Pancreas (tissue), 10 donors: ENCODE data around the gene ALOXE3. TPM values are rescaled to one million over a fixed set of nuclear protein-coding genes. Genes with fewer than 3 reads are reported as not detected.

ENCODE experiments used
- ATAC-seq, 4 donors: fragments of 200-7000 bp; cut with Tn5 transposase; one replicate each; pipeline versions ENCODE4 v1.8.0 to v1.9.1; 2020; ENCODE audit warnings: mild to moderate bottlenecking in 4 of 4, moderate library complexity in 4 of 4
- DNase-seq, 6 donors: peaks; one replicate each; pipeline ENCODE4 v3.0.0-alpha.2; 2020
- FAIRE-seq: peaks from 2 replicates; lab custom pipeline; 2012; peaks lifted over from hg19 to GRCh38; lab: Jason Lieb, UNC
- H3K27ac ChIP-seq, 4 donors: fragments of 200-600 bp; sonication (generic); 1 replicate in 3 of 4; 2 replicates in 1 of 4; pipeline versions ENCODE4 v1.5.0 to v1.8.0; 2020
- H3K27me3 ChIP-seq, 4 donors: fragments of 200-600 bp; one replicate each; pipeline ENCODE4 v1.8.0; 2021
- H3K36me3 ChIP-seq, 3 donors: fragments of 200-600 bp; sonication (generic) in 1 of 3; one replicate each; pipeline versions ENCODE4 v1.5.0 to v1.8.0; 2020 to 2021
- H3K4me1 ChIP-seq, 3 donors: fragments of 200-600 bp; one replicate each; pipeline ENCODE4 v1.8.0; 2021
- H3K4me3 ChIP-seq, 4 donors: fragments of 200-600 bp; sonication (generic) in 2 of 4; one replicate each; pipeline versions ENCODE4 v1.5.0 to v1.8.0; 2020 to 2021
- H3K9me3 ChIP-seq, 4 donors: fragments of 200-600 bp; one replicate each; pipeline ENCODE4 v1.8.0; 2021
- CTCF ChIP-seq, 4 donors: fragments of 200-600 bp; sonication (generic) in 3 of 4; IDR thresholded peaks; one replicate each; pipeline versions ENCODE4 v1.5.0 to v1.8.0; 2021; ENCODE audit warnings: antibody characterized with exemption in 4 of 4
- WGBS, 2 donors: extraction: QIAGEN DNeasy Blood & Tissue Kit; methylation state at CpG; one replicate each; pipeline ENCODE4 v1.1.7; 2013; 5-methylcytosine and 5-hydroxymethylcytosine counted together
- intact Hi-C, 3 donors: fragments of 100-400 bp; cut with DNase I; formaldehyde crosslinking; loops; one replicate each; pipeline versions ENCODE4 v1.11.1 to v1.14.2; 2022
- polyA plus RNA-seq, 2 donors: library from polyadenylated mRNA; stranded (reverse); fragments of 200-250 nt; gene quantifications; one replicate each; pipeline ENCODE4 v1.2.3, GENCODE V29; 2013
- total RNA-seq, 6 donors: library from RNA; stranded (reverse); fragmentation: NEBNext Ultra II Directional in 4 of 6; extraction: Animal tissue kit (Norgen Biotek cat#: 25700) in 4 of 6; gene quantifications; one replicate each; pipeline versions ENCODE4 v1.2.1 to v1.2.4, GENCODE V29; 2021 to 2023
- donor health status: healthy with polysubstance abuse.
- donor health status: DM: no; HTN: no; CAD: no; lungs with moderate emphysema.
- donor health status: DM: no; HTN: no; CAD: no.
- donor health status: control.
- donor health status: control.
- donor health status: Bipolar disorder and iron deficiency.
- donor health status: DM: yes; HTN: yes; CAD: no.
- donor health status: DM: no; HTN: no; CAD: no.
- donor health status: DM: no; HTN: no; CAD: no.
- donor health status: DM: yes; HTN: yes; CAD: no.

The ALOXE3 gene
- total and polyA plus RNA-seq, 8 donors, result 0.35 TPM; not detected in 7

GRCh38 chr17:8124350-8125153, 6.2 kb upstream of the ALOXE3 start:
- 8 to 9% methylated on average over 24 of the region's 24 CpGs for WGBS, 2 donors
- Histone ChIP-seq H3K27me3 (peaks cover 0 to 6% (median 0%) of the 10 kb centered on the region in 4 donors), H3K27ac (no peak overlapping the region), H3K4me3 (peak overlapping the region in 1 of 4 donors; percentile 57), H3K36me3 (no peaks in the 10 kb centered on the region), H3K4me1 (peaks cover 11 to 44% (median 20%) of the 10 kb centered on the region in 3 donors), H3K9me3 (no peaks in the 10 kb centered on the region)
- FAIRE-seq, result no peak
- no peak for ATAC-seq
- no peak for DNase-seq
- no peak for TF ChIP-seq CTCF (IDR thresholded peaks at IDR 0.05)
- intact Hi-C loops, result loop anchor here in 1 of 3 donors (5.0 to 10.0 kb wide), 2 partner anchors 38 to 60 kb away; partner anchors contain the start of gene VAMP2

- H3K27ac ChIP-seq, result no peak within 1 kb of the TSS
- no peaks in the 10 kb centered on the region for H3K36me3 ChIP-seq
- H3K4me3 ChIP-seq, result peak within 1 kb of the TSS in 2 of 4 donors; percentile 2 to 57
- no peaks in the 10 kb centered on the region for H3K9me3 ChIP-seq
- peaks cover 0 to 6% (median 0%) of the 10 kb centered on the region in 4 donors for H3K27me3 ChIP-seq
- intact Hi-C loops, result loop anchor here in 1 of 3 donors (10.0 kb wide), 1 partner anchor 61 kb away; no protein-coding TSS in a partner anchor
- ATAC-seq (no peak), FAIRE-seq (no peak), DNase-seq (peak in 1 of 6 donors; percentile 33)
- TF ChIP-seq CTCF (IDR thresholded peaks at IDR 0.05), result no peak
- peaks cover 11 to 44% (median 20%) of the 10 kb centered on the region in 3 donors for H3K4me1 ChIP-seq
- 2 to 3% methylated on average over 29 of the region's 29 CpGs for WGBS, 2 donors
These were observed 5.5 kb upstream of the ALOXE3 start, which contains the start of gene HES7 for GRCh38 chr17:8123695-8124349. HES7 (minus strand) TSS chr17:8124106; CDS start chr17:8124084, 22 bp downstream.

- 2% methylated on average over 39 to 55 of the region's 55 CpGs for WGBS, 2 donors
- Histone ChIP-seq H3K4me1 (peaks cover 11 to 50% (median 25%) of the 10 kb centered on the region in 3 donors), H3K4me3 (peak overlapping the region in 2 of 4 donors; percentile 2 to 57), H3K27ac (no peak overlapping the region), H3K36me3 (no peaks in the 10 kb centered on the region), H3K9me3 (no peaks in the 10 kb centered on the region), H3K27me3 (peaks cover 0 to 6% (median 0%) of the 10 kb centered on the region in 4 donors)
- FAIRE-seq (no peak), DNase-seq (peak in 2 of 6 donors; percentile 66 to 82), ATAC-seq (no peak)
- intact Hi-C loops, result loop anchor here in 1 of 3 donors (10.0 kb wide), 1 partner anchor 62 kb away; no protein-coding TSS in a partner anchor
- TF ChIP-seq CTCF (IDR thresholded peaks at IDR 0.05), result no peak
These were observed 4.8 kb upstream of the ALOXE3 start for GRCh38 chr17:8122924-8123694.

GRCh38 chr17:8122422-8122923, 4.2 kb upstream of the ALOXE3 start:
- FAIRE-seq, result no peak
- WGBS, 2 donors, result 1 to 2% methylated on average over 28 to 29 of the region's 29 CpGs
- H3K27me3 ChIP-seq, result peaks cover 0 to 6% (median 0%) of the 10 kb centered on the region in 4 donors

More at GRCh38 chr17:8122422-8122923, 4.2 kb upstream of the ALOXE3 start:
- Histone ChIP-seq H3K9me3 (no peaks in the 10 kb centered on the region), H3K27ac (no peak overlapping the region), H3K36me3 (no peaks in the 10 kb centered on the region), H3K4me1 (peaks cover 17 to 56% (median 28%) of the 10 kb centered on the region in 3 donors), H3K4me3 (peak overlapping the region in 3 of 4 donors; percentile 34 to 57 (median 38))
- DNase-seq (peak in 2 of 6 donors; percentile 38 to 54), ATAC-seq (no peak)
- no peak for TF ChIP-seq CTCF (IDR thresholded peaks at IDR 0.05)
- intact Hi-C loops, result loop anchor here in 1 of 3 donors (10.0 kb wide), 1 partner anchor 62 kb away; no protein-coding TSS in a partner anchor
